Activated B cell treated with CpG ODN at 0.5 μM for 24 hours (primary cell): Measurements from ENCODE around the gene NR1I2. TPM values are rescaled to one million over a fixed set of nuclear protein-coding genes. Genes with fewer than 3 reads are reported as not detected.

Source experiments
- ATAC-seq: fragments of 200-7000 bp; cut with Tn5 transposase; one replicate; pipeline ENCODE4 v1.10.0; 2021; ENCODE audit warnings: low read depth, mild to moderate bottlenecking, moderate library complexity
- CTCF ChIA-PET: fragments of 350-600 bp; sonication (Branson Sonifier 250); formaldehyde crosslinking; loops from one replicate; lab custom pipeline; 2021; ENCODE audit warnings: antibody characterized with exemption; lab: Charles Lee
- POLR2A ChIA-PET: fragments of 350-600 bp; sonication (Branson Sonifier 250); formaldehyde crosslinking; loops from one replicate; lab custom pipeline; 2021; ENCODE audit warnings: antibody characterized with exemption; lab: Charles Lee
- DNase-seq: peaks from one replicate; pipeline ENCODE4 v3.0.0; 2022
- H3K27ac Mint-ChIP-seq: one replicate; pipeline ENCODE4 v1.8.0; 2020; ENCODE audit warnings: mixed read lengths
- H3K27me3 Mint-ChIP-seq: one replicate; pipeline ENCODE4 v1.8.0; 2021; ENCODE audit warnings: mixed read lengths
- H3K36me3 Mint-ChIP-seq: one replicate; pipeline ENCODE4 v1.8.0; 2021; ENCODE audit warnings: low read depth, mixed read lengths
- H3K4me1 Mint-ChIP-seq: one replicate; pipeline ENCODE4 v1.8.0; 2021; ENCODE audit warnings: mixed read lengths
- H3K4me3 Mint-ChIP-seq: one replicate; pipeline ENCODE4 v1.8.0; 2020; ENCODE audit warnings: mild to moderate bottlenecking, mixed read lengths
- H3K9me3 Mint-ChIP-seq: one replicate; pipeline ENCODE4 v1.8.0; 2020; ENCODE audit warnings: mixed read lengths
- intact Hi-C: fragments of 100-400 bp; cut with micrococcal nuclease; formaldehyde crosslinking; loops from one replicate; pipeline ENCODE4 v1.15.1; 2024
- total RNA-seq: library from RNA; stranded (reverse); gene quantifications from 2 replicates; pipeline ENCODE4 v1.2.3, GENCODE V29; 2022
- TF ChIP-seq, protein P1 (sequence below): fragments of 200-600 bp; IDR thresholded peaks from one replicate; pipeline ENCODE4 v1.8.0; 2022; ENCODE audit warnings: antibody characterized with exemption, mild to moderate bottlenecking

NR1I2 gene
- total RNA-seq, 1 donor from 2014 or later = 1.1 TPM

DNA sequence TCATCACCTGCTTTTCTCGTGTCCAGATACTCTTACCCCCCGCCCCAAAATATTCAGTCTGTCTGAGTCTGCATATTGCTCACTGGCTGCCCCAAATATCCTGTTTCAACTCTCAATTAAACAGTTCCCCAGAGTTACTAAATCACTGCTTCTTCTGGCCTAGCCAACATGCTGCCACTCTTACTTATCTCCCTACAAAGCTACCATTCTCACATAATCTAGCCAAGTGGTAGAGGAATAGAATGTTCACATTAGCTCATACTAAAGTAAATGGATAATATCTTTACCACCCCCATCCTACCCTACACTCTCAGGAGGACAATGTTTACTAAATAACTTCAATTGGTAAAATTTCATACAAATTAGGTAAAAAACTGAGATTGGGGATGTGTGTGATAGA is 77.8 kb downstream of the NR1I2 start:
- no peak overlapping the region for H3K4me3 Mint-ChIP-seq
- H3K9me3 Mint-ChIP-seq = peaks cover 5% of the 10 kb centered on the region
- intact Hi-C loops = no loop called here
- H3K4me1 Mint-ChIP-seq = no peaks in the 10 kb centered on the region
- TF ChIP-seq, protein P1, sequence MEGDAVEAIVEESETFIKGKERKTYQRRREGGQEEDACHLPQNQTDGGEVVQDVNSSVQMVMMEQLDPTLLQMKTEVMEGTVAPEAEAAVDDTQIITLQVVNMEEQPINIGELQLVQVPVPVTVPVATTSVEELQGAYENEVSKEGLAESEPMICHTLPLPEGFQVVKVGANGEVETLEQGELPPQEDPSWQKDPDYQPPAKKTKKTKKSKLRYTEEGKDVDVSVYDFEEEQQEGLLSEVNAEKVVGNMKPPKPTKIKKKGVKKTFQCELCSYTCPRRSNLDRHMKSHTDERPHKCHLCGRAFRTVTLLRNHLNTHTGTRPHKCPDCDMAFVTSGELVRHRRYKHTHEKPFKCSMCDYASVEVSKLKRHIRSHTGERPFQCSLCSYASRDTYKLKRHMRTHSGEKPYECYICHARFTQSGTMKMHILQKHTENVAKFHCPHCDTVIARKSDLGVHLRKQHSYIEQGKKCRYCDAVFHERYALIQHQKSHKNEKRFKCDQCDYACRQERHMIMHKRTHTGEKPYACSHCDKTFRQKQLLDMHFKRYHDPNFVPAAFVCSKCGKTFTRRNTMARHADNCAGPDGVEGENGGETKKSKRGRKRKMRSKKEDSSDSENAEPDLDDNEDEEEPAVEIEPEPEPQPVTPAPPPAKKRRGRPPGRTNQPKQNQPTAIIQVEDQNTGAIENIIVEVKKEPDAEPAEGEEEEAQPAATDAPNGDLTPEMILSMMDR = no peak
- H3K27ac Mint-ChIP-seq = no peak overlapping the region
- peaks cover 75% of the 10 kb centered on the region for H3K36me3 Mint-ChIP-seq
- POLR2A ChIA-PET = no interaction called here
- ATAC-seq (no peak), DNase-seq (no peak)
- no peaks in the 10 kb centered on the region for H3K27me3 Mint-ChIP-seq
- CTCF ChIA-PET = no interaction called here

DNA sequence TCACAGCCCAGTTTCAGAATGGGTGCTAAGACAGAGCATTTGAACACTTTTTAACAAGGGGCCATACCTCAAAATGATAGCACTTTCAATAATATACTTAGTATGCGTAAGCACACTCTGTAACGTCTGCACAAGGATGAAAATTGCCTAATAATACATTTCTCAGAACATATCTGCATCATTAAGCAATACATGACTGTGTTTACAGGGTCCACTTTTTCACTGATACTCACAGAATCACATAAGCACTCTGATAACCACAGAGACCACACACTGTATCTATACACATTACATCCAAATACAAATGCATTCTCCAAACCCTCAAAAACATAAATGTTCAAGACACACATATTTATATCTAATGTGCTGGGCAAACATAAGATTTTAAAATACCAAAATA is 79.8 kb downstream of the NR1I2 start:
- H3K27ac Mint-ChIP-seq = no peak overlapping the region
- intact Hi-C loops = no loop called here
- peaks cover 69% of the 10 kb centered on the region for H3K36me3 Mint-ChIP-seq
- POLR2A ChIA-PET = no interaction called here
- H3K4me1 Mint-ChIP-seq = no peaks in the 10 kb centered on the region
- H3K9me3 Mint-ChIP-seq = peaks cover 5% of the 10 kb centered on the region
- H3K27me3 Mint-ChIP-seq = no peaks in the 10 kb centered on the region
- no peak for ATAC-seq
- no peak for DNase-seq
- no peak overlapping the region for H3K4me3 Mint-ChIP-seq
- CTCF ChIA-PET = no interaction called here
- TF ChIP-seq, protein P1 = no peak

DNA sequence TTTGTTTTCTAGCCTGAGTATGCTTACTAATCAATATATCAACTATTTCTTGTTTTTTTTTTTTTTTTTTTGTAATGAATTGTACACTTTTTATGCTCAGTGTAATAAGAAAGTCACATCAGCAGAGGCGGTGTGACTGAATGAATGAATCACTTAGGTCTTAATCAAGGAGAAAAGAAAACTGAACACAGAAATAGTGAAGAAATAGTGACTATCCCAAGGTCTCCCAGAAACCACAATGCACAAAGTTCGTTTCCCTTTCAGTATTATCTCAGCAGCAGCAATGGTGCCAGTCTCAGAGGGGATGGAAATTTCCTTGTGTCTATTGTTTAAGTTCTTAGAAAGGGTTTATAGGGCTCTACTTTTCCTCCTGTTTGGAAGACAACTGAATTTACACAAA is 80.7 kb downstream of the NR1I2 start:
- ChIA-PET CTCF (no interaction called here), POLR2A (no interaction called here)
- DNase-seq (no peak), ATAC-seq (no peak)
- Mint-ChIP-seq H3K27ac (no peak overlapping the region), H3K27me3 (no peaks in the 10 kb centered on the region), H3K4me1 (no peaks in the 10 kb centered on the region), H3K36me3 (peaks cover 64% of the 10 kb centered on the region), H3K4me3 (no peak overlapping the region), H3K9me3 (peaks cover 5% of the 10 kb centered on the region)
- intact Hi-C loops = no loop called here
- TF ChIP-seq, protein P1 = no peak

DNA sequence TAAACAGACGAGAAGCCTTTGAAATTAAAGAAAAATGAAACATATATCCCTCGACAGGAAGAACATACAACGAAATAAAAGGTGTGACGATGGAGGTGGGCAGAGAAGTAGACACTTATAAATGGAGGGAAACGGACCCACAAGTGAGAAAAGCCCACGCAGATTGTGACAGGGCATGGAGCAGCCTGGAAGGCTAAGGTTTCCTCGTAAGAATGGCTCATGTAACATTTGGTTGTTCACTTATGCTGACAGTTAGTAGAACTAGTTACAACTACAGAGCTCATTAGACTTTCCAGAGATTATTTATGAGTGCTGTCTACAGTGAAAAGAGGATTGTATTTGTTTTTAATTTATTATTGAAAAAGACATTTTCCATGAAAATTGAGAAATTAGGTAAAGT is 82.6 kb downstream of the NR1I2 start:
- no peaks in the 10 kb centered on the region for H3K27me3 Mint-ChIP-seq
- no peak overlapping the region for H3K27ac Mint-ChIP-seq
- CTCF ChIA-PET = no interaction called here
- DNase-seq = no peak
- no peak overlapping the region for H3K4me3 Mint-ChIP-seq
- H3K36me3 Mint-ChIP-seq = peaks cover 50% of the 10 kb centered on the region
- TF ChIP-seq, protein P1 = no peak
- peaks cover 2% of the 10 kb centered on the region for H3K9me3 Mint-ChIP-seq
- ATAC-seq = no peak
- H3K4me1 Mint-ChIP-seq = peaks cover 9% of the 10 kb centered on the region
- intact Hi-C loops = no loop called here
- POLR2A ChIA-PET = no interaction called here

Other genes with a start within 250 kb of the NR1I2 start
- 71.4 and 88.1 TPM in 2 replicates for gene CD80, start 222.5 kb upstream of the NR1I2 start, total RNA-seq
- 41.2 and 43.8 TPM in 2 replicates for gene ADPRH, start 202.6 kb upstream of the NR1I2 start, total RNA-seq
- gene PLA1A, start 184.2 kb upstream of the NR1I2 start, total RNA-seq = 0.56 and 1.1 TPM in 2 replicates
- gene POPDC2, start 121.5 kb upstream of the NR1I2 start, total RNA-seq = 5.5 and 6.7 TPM in 2 replicates
- 58.8 and 58.9 TPM in 2 replicates for gene COX17, start 104.7 kb upstream of the NR1I2 start, total RNA-seq
- gene CFAP91, start 79.1 kb upstream of the NR1I2 start, total RNA-seq = 8.5 and 12.9 TPM in 2 replicates